Activated naive CD4-positive, alpha-beta T cell treated with anti-CD3 and anti-CD28 coated beads, Interleukin-2, amount 50 U/mL, for 24 hours (primary cell): Measurements from ENCODE around the gene LRP1.
A peak's percentile ranks its signal among the peaks of the same experiment; 100 is the strongest.

ENCODE experiments used
- H3K27ac Mint-ChIP-seq: one replicate; pipeline ENCODE4 v1.8.0; 2021; ENCODE audit warnings: mild to moderate bottlenecking, mixed read lengths
- H3K27me3 Mint-ChIP-seq: one replicate; pipeline ENCODE4 v1.8.0; 2021; ENCODE audit warnings: mixed read lengths
- H3K36me3 Mint-ChIP-seq: one replicate; pipeline ENCODE4 v1.8.0; 2021; ENCODE audit warnings: mixed read lengths
- H3K4me1 Mint-ChIP-seq: one replicate; pipeline ENCODE4 v1.8.0; 2021; ENCODE audit warnings: mixed read lengths
- H3K4me3 Mint-ChIP-seq: one replicate; pipeline ENCODE4 v1.8.0; 2021; ENCODE audit warnings: mild to moderate bottlenecking, mixed read lengths
- H3K9me3 Mint-ChIP-seq: one replicate; pipeline ENCODE4 v1.8.0; 2021; ENCODE audit warnings: mixed read lengths

LRP1 gene

GRCh38 chr12:57178213-57178612 lies 49.9 kb downstream of the LRP1 start:
- Mint-ChIP-seq H3K4me1 (no peaks in the 10 kb centered on the region), H3K4me3 (no peak overlapping the region), H3K9me3 (no peaks in the 10 kb centered on the region), H3K27me3 (no peaks in the 10 kb centered on the region), H3K36me3 (no peaks in the 10 kb centered on the region), H3K27ac (no peak overlapping the region)

- no peaks in the 10 kb centered on the region for H3K27me3 Mint-ChIP-seq
- H3K9me3 Mint-ChIP-seq = no peaks in the 10 kb centered on the region
- H3K4me1 Mint-ChIP-seq = no peaks in the 10 kb centered on the region
- H3K36me3 Mint-ChIP-seq = no peaks in the 10 kb centered on the region
- H3K27ac Mint-ChIP-seq = no peak overlapping the region
- H3K4me3 Mint-ChIP-seq = no peak overlapping the region
These were observed 51.2 kb downstream of the LRP1 start for GRCh38 chr12:57179331-57180086.

- H3K4me1 Mint-ChIP-seq = no peaks in the 10 kb centered on the region
- no peaks in the 10 kb centered on the region for H3K27me3 Mint-ChIP-seq
- H3K9me3 Mint-ChIP-seq = no peaks in the 10 kb centered on the region
- no peak overlapping the region for H3K27ac Mint-ChIP-seq
- no peak overlapping the region for H3K4me3 Mint-ChIP-seq
- H3K36me3 Mint-ChIP-seq = no peaks in the 10 kb centered on the region
These were observed 52.2 kb downstream of the LRP1 start for GRCh38 chr12:57180321-57180989.

- Mint-ChIP-seq H3K4me1 (no peaks in the 10 kb centered on the region), H3K9me3 (no peaks in the 10 kb centered on the region), H3K4me3 (no peak overlapping the region), H3K27ac (no peak overlapping the region), H3K27me3 (no peaks in the 10 kb centered on the region), H3K36me3 (no peaks in the 10 kb centered on the region)
These were observed 52.8 kb downstream of the LRP1 start for GRCh38 chr12:57181072-57181471.

- no peak overlapping the region for H3K27ac Mint-ChIP-seq
- H3K4me1 Mint-ChIP-seq = no peaks in the 10 kb centered on the region
- H3K4me3 Mint-ChIP-seq = no peak overlapping the region
- H3K36me3 Mint-ChIP-seq = no peaks in the 10 kb centered on the region
- no peaks in the 10 kb centered on the region for H3K27me3 Mint-ChIP-seq
- H3K9me3 Mint-ChIP-seq = no peaks in the 10 kb centered on the region
These were observed 53.4 kb downstream of the LRP1 start for GRCh38 chr12:57181561-57182155.

- H3K4me1 Mint-ChIP-seq = no peaks in the 10 kb centered on the region
- H3K4me3 Mint-ChIP-seq = no peak overlapping the region
- no peaks in the 10 kb centered on the region for H3K27me3 Mint-ChIP-seq
- H3K27ac Mint-ChIP-seq = peak overlapping the region; percentile 30
- no peaks in the 10 kb centered on the region for H3K9me3 Mint-ChIP-seq
- no peaks in the 10 kb centered on the region for H3K36me3 Mint-ChIP-seq
These were observed 54.8 kb downstream of the LRP1 start for GRCh38 chr12:57182918-57183575.

- no peaks in the 10 kb centered on the region for H3K27me3 Mint-ChIP-seq
- H3K4me3 Mint-ChIP-seq = no peak overlapping the region
- H3K36me3 Mint-ChIP-seq = no peaks in the 10 kb centered on the region
- no peak overlapping the region for H3K27ac Mint-ChIP-seq
- H3K9me3 Mint-ChIP-seq = no peaks in the 10 kb centered on the region
- no peaks in the 10 kb centered on the region for H3K4me1 Mint-ChIP-seq
These were observed 55.8 kb downstream of the LRP1 start for GRCh38 chr12:57183939-57184725.

- Mint-ChIP-seq H3K4me1 (no peaks in the 10 kb centered on the region), H3K36me3 (no peaks in the 10 kb centered on the region), H3K4me3 (no peak overlapping the region), H3K27me3 (no peaks in the 10 kb centered on the region), H3K27ac (no peak overlapping the region), H3K9me3 (no peaks in the 10 kb centered on the region)
These were observed 57.1 kb downstream of the LRP1 start for GRCh38 chr12:57185403-57185802.

GRCh38 chr12:57185906-57186508 lies 57.7 kb downstream of the LRP1 start:
- Mint-ChIP-seq H3K27me3 (no peaks in the 10 kb centered on the region), H3K36me3 (no peaks in the 10 kb centered on the region), H3K4me1 (no peaks in the 10 kb centered on the region), H3K4me3 (no peak overlapping the region), H3K27ac (no peak overlapping the region), H3K9me3 (no peaks in the 10 kb centered on the region)

GRCh38 chr12:57187222-57188089 lies 59.2 kb downstream of the LRP1 start:
- H3K4me3 Mint-ChIP-seq = no peak overlapping the region
- H3K36me3 Mint-ChIP-seq = no peaks in the 10 kb centered on the region
- H3K27ac Mint-ChIP-seq = no peak overlapping the region
- H3K4me1 Mint-ChIP-seq = no peaks in the 10 kb centered on the region
- no peaks in the 10 kb centered on the region for H3K9me3 Mint-ChIP-seq
- no peaks in the 10 kb centered on the region for H3K27me3 Mint-ChIP-seq

- Mint-ChIP-seq H3K4me3 (no peak overlapping the region), H3K27ac (no peak overlapping the region), H3K9me3 (no peaks in the 10 kb centered on the region)
These were observed 59.8 kb downstream of the LRP1 start for GRCh38 chr12:57188090-57188425.

GRCh38 chr12:57190037-57190436 lies 61.8 kb downstream of the LRP1 start:
- Mint-ChIP-seq H3K4me3 (no peak overlapping the region), H3K27me3 (no peaks in the 10 kb centered on the region), H3K4me1 (no peaks in the 10 kb centered on the region), H3K36me3 (no peaks in the 10 kb centered on the region), H3K9me3 (no peaks in the 10 kb centered on the region), H3K27ac (no peak overlapping the region)

More at GRCh38 chr12:57188090-57188425, 59.8 kb downstream of the LRP1 start:
- Mint-ChIP-seq H3K27me3 (no peaks in the 10 kb centered on the region), H3K36me3 (no peaks in the 10 kb centered on the region), H3K4me1 (no peaks in the 10 kb centered on the region)

- H3K27me3 Mint-ChIP-seq = no peaks in the 10 kb centered on the region
- no peaks in the 10 kb centered on the region for H3K9me3 Mint-ChIP-seq
- no peaks in the 10 kb centered on the region for H3K36me3 Mint-ChIP-seq
- H3K4me1 Mint-ChIP-seq = no peaks in the 10 kb centered on the region
- H3K4me3 Mint-ChIP-seq = no peak overlapping the region
- H3K27ac Mint-ChIP-seq = no peak overlapping the region
These were observed 62.5 kb downstream of the LRP1 start for GRCh38 chr12:57190821-57191220.

GRCh38 chr12:57191410-57191809 lies 63.1 kb downstream of the LRP1 start:
- Mint-ChIP-seq H3K27me3 (no peaks in the 10 kb centered on the region), H3K9me3 (no peaks in the 10 kb centered on the region), H3K36me3 (peaks cover under 1% of the 10 kb centered on the region), H3K4me1 (no peaks in the 10 kb centered on the region), H3K4me3 (no peak overlapping the region), H3K27ac (peak overlapping the region; percentile 19)
